Embryonic facial prominence (tissue), 1 donor: ENCODE data around the gene SRPK2.
"Not testable (repeated sequence)": the region's sequence is repeated elsewhere in the genome, so short reads cannot be mapped to it uniquely, and the experiment has no call there.

Source experiments
- DNase-seq: peaks from one replicate; pipeline ENCODE4 v3.0.0-alpha.2; 2016; ENCODE audit errors: extremely low spot score

The SRPK2 gene

DNA sequence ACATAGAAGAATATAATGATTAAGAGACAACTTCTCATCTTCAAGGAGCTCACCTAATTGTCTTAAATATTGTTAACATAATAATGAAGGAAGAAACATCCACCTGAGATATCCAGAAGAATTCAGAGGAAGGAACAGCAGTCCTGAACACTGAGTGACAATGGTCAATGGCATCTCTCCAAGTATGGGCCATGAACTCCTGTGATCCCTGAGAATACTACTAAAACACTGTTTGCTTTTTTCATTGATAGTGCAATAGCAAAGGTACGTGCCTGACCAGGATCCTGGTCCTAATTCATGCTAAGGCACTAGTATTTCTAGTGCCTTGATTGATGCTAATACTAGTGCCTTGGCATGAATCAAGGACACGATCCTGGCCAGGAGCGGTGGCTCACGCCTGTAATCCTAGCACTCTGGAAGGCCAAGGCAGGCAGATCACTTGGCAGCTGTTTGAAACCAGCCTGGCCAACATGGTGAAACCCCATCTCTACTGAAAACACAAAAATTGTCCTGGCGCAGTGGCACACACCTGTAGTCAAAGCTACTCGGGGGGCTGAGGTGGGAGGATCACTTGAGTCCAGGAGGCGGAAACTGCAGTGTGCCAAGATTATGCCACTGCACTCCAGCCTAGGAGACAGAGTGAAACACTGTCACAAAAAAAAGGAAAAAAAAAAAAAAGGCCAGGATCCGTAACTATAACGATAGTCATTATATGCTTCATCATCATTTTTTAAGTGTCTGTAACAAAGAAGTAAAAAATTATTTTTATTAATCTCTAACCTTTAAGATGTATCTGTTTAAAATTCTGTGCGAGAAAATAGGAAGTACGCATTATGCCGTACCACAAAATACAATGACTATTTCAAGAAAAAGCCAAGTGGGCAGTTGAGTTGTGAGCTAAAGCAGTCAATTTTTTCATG, 49.1 kb downstream of the SRPK2 start:
- DNase-seq = no peak

DNA sequence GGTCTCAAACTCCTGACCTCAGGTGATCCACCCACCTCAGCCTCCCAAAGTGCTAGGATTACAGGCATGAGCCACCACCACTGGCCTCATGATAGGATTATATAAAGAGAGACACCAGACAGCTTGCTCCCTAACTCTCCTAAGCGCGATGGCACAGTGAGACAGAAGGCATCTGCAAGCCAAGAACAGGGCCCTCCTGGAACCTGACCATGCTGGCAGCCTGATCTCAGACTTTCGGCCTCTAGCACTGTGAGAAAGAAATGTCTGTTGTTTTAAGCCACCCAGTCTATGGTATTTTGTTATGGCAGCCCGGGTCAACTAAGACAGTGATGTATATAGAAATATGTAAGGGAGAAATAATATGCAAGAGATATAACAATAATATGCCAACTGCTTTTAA, 51.2 kb downstream of the SRPK2 start:
- no peak for DNase-seq

DNA sequence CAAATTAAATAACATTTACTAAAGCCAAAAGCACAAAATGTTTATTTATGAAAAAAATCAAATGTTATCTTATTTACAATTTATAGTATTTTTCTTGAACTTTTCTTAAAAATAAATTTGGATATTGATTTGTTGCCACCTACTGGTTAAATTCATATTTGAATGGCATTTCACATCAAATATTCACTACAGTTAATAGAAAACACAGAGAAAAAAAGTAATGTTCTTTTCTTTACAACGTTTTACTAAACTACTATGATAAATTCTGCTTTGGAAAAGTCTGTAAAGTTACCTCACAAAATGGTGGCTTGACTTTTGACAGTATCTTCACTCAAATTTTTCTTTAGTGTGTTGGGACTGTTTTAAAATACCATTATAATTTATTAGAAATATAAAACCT, 52.7 kb downstream of the SRPK2 start:
- no peak for DNase-seq

DNA sequence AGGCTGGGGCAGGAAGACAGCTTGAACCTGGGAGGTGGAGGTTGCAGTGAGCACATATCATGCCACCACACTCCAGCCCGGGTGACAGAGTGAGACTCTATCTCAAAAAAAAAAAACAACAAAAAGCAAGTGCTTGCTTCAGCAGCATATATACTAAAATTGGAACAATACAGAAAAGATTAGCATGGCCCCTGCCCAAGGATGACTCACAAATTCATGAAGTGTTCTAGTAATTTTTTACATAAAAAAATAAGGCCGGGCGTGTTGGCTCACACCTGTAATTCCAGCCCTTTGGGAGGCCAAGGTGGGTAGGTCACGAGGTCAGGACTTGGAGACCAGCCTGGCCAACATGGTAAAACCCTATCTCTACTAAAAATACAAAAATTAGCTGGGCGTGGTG, 56.1 kb downstream of the SRPK2 start:
- DNase-seq = not testable (repeated sequence)

DNA sequence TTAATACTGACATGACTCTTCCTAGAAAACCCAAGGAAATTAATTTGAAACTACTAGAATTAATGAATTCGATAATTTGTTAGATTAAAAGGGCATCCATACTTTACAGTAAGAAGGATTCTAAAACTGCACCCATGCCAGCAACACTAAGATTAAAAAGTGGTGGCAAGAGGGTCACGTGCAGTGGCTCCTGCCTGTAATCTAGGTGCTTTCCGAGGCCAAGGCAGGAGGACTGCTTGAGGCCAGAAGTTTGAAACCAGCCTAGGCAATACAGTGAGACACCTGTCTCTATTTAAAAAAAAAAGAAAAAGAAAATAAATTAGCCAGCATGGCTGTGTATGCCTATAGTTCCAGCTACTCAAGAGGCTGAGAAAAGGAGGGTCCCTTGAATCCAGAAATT, 58.2 kb downstream of the SRPK2 start:
- DNase-seq = no peak

DNA sequence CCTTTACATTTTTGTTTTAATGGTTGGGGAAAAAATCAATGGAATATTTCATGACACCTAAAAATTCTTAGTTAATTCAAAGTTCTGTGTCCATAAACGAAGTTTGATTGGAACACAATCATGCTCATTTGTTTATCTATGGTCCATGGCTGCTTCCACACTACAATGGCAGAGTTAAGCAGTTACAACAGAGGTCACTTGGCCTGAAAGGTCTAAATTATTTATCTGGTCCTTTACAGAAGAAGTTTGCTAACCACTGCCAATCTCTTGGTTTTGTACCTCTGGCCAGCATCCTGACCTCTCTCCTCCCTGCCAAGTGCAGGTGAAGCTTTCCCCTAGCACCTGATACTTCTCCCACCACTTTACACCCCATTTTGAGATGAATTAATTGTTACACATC, 61.5 kb downstream of the SRPK2 start:
- no peak for DNase-seq

DNA sequence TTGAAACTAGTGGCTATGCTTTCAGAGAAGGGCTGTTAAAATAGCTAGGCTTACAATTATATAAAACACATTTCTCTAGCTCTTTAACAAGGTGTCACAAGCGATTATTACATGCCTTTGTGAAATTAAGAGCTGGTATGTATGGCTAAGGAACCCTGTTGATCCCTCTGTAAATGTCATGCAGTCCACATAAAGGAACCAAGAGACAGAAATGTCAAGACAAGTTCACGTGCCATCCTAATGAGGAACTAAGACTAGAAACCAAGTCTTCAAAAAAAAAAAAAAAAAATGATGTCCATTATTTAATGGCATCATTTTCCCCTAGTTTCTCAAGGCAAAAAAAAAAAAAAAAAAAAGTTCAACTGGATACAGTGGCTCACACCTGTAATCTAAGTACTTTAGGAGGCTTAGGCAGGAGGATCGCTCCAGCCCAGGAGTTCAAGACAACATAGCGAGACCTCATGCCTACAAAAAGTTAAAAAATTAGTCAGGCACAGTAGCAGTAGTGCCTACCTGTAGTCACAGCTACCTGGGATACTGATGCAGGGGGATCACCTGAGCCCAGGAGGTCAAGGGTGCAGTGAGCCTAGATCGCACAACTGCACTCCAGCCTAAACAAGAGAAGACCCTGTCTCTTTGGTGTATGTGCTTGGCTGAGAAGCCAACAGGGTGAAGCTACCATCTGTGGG, 63.4 kb downstream of the SRPK2 start:
- DNase-seq = no peak

DNA sequence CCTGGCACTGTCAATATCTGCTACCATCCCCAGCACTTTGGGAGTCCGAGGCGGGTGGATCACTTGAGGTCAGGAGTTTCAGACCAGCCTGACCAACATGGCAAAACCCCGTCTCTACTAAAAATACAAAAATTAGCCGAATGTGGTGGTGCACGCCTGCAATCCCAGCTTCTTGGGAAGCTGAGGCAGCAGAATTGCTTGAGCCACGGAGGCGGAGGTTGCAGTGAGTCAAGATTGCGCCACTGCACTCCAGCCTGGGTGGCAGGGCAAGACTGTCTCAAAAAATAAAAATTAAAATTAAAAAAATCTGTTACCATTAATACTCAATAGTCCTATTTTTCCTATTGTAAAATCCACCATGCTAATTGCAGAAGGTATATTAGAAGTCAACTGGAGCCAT, 64.1 kb downstream of the SRPK2 start:
- not testable (repeated sequence) for DNase-seq

DNA sequence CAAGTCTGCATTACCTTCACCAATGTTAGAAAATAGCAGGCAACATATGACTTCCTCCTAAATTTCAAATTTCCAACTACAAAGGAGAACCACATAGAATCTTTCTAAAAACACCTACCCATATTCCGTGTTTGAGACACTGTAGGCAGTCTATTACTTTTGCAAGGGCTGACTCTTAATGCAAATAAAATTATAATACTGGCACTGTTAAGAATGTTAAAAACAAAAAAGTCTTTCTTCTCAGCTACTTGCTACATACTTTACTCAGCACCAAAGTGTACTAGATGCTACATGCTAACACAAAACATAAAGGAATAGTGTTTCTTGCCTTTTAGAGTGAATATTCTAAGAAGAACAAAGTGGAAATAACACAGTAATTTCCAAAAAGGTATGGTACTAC, 65.4 kb downstream of the SRPK2 start:
- DNase-seq = no peak

DNA sequence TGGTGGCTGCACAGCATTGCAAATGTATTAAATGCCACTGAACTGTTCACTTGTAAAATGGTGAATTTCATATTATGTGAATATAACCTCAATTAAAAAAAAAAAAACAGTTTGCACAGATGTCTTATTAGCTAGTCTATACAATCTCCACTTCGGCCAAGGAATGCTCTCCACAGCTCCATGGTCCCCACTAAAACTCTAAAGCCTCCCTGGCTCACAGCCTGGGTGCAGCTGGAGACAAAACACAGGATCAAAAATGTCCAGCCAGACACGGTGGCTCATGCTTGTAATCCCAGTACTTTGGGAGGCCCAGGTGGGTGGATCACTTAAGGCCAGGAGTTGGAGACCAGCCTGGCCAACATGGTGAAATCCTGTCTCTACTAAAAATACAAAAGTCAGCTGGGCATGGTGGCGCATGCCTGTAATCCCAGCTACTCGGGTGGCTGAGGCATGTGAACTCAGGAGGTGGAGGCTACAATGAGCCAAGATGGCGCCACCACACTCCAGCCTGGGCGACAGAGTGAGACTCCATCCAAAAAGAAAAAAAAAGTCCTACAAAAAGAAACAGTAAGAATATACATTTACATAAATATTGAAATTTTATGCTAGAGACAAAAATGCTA, 66.0 kb downstream of the SRPK2 start:
- no peak for DNase-seq

DNA sequence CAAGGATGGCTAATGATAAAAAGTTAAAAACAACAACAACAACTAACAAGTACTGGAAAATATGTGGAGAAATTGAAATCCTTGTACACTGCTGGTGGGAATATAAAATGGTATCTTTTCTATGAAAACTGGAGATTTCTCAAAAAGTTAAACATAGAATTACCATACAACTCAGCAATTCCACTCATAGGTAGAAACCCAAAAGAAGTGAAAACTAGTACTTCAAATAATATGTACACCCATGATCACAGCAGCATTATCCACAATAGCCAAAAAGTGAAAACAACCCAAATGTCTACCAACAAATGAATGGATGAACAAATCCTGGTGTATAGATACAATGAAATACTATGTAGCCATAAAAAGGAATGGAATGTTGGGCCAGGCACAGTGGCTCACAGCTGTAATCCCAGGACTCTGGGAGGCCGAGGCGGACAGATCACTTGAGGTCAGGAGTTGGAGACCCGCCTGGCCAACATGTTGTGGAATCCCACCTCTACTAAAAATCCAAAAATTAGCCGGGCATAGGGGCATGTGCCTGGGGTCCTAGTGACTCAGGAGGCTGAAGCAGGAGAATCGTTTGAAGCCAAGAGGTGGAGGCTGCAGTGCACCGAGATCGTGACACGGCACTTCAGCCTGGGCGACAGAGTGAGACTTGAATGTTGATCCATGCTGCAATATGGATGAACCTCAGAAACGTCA, 66.8 kb downstream of the SRPK2 start:
- DNase-seq = no peak

DNA sequence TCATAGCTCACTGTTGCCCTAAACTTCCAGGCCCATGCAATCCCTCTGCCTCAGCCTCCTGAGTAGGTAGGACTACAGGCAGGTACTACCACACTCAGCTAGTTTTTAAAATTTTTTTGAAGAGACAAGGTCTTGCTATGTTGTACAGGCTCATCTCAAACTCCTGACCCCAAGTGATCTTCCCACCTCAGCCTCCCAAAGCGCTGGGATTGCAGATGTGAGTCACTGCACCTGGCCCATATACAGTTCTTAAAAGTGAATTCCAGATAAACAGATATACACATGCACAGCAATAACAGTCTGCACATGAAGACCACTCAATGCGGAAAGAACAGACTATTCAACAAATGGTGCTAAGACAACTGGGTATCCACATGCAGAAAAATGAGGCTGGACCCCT, 67.8 kb downstream of the SRPK2 start:
- DNase-seq = no peak

DNA sequence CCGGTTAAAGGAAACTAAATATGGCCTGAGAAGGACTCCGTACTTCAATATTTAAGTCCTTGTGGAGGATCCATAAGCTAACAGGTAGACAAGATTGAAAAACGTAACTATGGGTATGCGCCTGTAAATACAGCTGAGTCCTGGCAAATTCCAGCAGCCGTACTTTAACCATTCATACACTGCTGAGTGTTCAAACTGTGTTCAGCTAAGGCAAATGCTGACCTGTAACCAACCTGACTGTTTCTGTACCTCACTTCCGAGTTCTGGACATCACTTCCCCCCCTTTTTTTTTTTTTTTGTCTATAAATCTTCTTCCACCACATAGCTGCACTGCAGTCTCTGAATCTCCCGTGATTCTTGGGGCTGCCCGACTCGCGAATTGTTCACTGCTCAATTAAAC, 69.1 kb downstream of the SRPK2 start:
- DNase-seq = no peak

DNA sequence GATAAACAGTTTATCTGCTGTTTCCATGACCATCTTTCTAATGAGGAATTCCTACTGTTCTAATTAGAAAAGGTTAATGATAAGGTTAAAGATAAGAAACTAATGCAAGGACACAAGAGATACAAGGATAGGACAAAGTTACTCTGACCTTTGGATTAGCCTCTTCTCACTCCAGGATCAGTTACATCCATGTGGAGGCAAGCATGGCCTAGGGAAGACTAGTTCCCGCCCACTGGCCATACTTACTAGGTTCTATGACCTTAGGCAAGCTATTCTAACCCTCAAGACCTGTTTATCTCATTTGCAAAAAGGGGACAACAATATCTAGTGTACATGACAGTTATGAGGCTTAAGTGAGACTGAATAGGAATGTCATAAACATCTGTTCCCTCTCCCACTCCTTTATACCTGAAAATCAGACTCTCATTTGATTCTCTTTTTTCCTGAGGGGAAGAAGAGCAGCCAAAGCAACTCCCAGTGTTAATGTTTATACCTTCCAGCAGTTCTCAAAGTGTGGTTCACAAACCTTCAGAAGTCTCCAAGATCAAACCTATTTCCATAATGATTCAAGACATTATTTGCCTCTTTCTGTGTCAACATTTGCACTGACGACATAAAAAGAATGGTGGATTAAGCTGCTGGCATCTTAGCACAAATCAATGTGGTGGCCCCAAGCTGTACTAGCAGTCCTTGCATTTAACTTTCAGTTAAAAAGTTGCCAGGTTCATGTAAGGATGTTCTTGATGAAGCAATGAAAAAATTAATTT, 72.0 kb downstream of the SRPK2 start:
- DNase-seq = no peak

DNA sequence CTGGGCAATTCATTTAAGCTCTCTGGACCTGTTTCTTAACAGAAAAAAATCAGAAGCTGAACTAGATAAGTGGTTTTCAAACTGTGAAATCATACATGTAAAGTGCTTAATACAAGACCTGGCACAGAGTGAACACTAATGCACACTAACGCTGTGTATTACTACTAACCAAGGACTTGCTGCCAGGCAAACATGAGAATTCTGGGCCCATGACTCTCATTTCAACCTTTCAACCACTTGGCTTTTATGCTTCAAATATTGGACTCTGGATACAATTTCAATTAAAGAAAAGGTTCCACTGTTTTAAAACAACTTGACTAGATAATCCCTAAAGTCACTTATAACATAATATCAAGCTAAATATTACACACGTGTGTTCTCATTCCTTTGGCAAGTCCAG, 73.4 kb downstream of the SRPK2 start:
- DNase-seq = no peak

DNA sequence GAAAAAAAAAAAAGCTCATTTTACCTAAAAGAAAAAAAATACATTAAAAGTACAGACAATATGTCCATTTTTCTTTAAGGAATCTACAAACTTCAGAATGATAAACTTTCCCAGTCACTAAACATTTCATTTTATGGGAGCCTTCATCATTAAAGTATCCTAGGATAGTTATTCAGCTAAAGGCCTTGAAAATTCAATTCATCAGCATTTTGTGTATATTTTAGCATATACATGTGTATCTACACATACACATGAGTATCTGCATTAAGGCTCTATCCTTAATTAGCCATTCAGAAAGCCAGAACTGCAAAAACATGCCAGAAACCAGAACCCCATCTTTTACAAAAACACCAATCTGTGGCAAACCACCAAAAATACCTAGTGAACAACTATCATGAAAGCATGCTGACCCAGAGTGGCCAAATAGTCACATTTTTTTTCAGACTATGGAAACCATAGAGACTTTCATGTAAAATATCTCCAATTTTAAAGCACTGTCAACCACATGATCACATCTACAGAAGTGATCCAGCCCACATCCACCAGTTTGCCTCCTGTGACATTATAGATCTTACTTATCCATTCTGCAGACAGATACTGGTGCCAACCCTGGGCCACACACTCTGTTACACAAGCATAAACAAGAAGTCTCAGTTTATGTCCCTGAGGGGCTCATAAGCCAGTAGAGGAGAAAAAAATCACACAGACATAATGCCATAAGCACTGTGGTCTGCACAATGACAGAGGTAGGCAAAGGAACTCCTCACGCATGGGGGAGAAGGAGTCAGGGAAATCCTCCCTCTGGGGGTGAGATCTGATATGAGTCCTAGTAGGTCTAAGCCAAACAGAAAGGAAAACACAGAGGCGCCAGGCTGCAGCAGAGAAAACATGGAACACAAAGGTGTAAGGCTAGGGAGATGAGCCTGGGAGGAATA, 79.2 kb downstream of the SRPK2 start:
- no peak for DNase-seq

DNA sequence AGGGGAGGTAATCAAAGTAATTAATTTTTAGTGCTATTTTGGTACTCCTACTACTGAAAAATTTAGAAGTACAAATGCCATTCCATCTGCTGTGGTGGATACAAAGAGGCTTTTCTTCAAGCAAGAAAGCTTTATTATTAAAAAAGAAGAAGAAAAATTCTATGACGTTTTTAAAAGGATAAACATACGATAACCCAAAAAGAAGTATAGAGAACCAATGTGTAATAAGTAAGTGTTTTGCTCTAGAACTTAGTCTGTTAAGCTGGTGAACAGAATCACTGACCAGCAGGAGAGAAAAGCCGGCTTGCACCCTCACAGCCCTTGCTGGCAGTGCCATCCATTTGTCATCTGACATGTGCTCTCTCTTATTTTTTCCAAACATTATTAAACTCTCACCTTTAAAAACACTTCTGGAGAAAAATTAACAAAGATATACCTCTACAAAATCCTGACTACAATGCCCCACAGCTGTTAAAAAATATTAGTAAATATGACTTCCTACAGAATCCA, 81.5 kb downstream of the SRPK2 start:
- DNase-seq = no peak

DNA sequence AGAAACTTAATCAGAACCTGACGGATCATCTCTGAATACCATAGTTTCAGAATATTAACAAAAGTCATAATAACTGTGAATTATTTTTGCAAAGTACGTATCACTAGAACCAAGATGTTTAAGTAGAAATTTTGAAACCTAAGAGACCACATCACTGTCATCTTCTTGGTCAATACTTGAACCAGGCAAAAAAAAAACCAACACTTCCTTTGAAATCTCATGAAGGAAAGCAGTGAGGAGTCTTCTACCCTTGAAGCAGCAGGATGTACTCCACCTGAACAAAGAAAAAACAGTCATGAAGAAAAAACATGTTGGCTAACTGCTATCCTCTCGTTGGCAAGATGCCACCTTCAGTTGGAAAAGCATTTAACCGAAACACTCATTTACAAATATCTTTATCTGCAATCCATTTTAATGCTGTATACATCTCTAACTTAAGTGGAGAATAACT, 82.4 kb downstream of the SRPK2 start:
- DNase-seq = no peak

DNA sequence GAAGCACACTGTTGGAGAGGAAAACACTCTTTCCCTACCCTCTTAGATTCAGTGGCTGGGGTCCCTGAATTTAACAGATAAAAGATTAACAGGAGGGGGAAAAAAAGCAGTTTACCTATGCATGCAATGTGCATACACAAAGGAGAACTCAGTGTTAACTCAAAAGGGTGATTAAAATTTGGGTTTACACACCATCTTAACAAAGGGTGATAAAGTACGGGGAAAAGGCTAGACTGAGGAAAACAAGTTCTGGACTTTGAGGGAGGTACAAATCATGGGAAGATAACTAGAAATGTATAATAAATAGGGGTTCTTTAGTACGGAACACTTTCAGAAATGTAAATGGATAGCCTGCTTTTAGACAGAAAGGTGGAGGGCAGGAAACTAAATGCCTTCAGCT, 83.1 kb downstream of the SRPK2 start:
- DNase-seq = no peak
